ENCODE data around the gene ZBTB32. TPM values are rescaled to one million over a fixed set of nuclear protein-coding genes. Genes with fewer than 3 reads are reported as not detected.
"Not testable (repeated sequence)": the region's sequence is repeated elsewhere in the genome, so short reads cannot be mapped to it uniquely, and the experiment has no call there.

Gene ZBTB32
- total RNA-seq, 2 donors from 2014 or later, result not detected

GRCh38 chr19:35675589-35676140, 28.7 kb upstream of the ZBTB32 start:
- no peak for ATAC-seq (ENCODE audit: insufficient number of reproducible peaks, low FRiP score, low read depth)
- Histone ChIP-seq H3K36me3 (no peaks in the 10 kb centered on the region), H3K27me3 (replicated peaks; ENCODE audit: insufficient read depth) (peaks cover 3% of the 10 kb centered on the region)

GRCh38 chr19:35689836-35690235, 14.5 kb upstream of the ZBTB32 start:
- DNase-seq (ENCODE audit: low spot score) (no peak), ATAC-seq (ENCODE audit: insufficient number of reproducible peaks, low FRiP score, low read depth) (no peak)
- H3K27me3 ChIP-seq (replicated peaks; ENCODE audit: insufficient read depth), result no peaks in the 10 kb centered on the region
- H3K4me1 ChIP-seq (ENCODE audit: control insufficient read depth in 1 of 2, low read depth in 2 of 2), result no peaks in the 10 kb centered on the region
- no peak overlapping the region for H3K4me3 ChIP-seq
- TF ChIP-seq, protein P1, sequence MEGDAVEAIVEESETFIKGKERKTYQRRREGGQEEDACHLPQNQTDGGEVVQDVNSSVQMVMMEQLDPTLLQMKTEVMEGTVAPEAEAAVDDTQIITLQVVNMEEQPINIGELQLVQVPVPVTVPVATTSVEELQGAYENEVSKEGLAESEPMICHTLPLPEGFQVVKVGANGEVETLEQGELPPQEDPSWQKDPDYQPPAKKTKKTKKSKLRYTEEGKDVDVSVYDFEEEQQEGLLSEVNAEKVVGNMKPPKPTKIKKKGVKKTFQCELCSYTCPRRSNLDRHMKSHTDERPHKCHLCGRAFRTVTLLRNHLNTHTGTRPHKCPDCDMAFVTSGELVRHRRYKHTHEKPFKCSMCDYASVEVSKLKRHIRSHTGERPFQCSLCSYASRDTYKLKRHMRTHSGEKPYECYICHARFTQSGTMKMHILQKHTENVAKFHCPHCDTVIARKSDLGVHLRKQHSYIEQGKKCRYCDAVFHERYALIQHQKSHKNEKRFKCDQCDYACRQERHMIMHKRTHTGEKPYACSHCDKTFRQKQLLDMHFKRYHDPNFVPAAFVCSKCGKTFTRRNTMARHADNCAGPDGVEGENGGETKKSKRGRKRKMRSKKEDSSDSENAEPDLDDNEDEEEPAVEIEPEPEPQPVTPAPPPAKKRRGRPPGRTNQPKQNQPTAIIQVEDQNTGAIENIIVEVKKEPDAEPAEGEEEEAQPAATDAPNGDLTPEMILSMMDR (IDR thresholded peaks at IDR 0.05), result no peak
- H3K36me3 ChIP-seq, result no peaks in the 10 kb centered on the region
- H3K9me3 ChIP-seq, result no peaks in the 10 kb centered on the region
- no peak overlapping the region for H3K27ac ChIP-seq

More at GRCh38 chr19:35675589-35676140, 28.7 kb upstream of the ZBTB32 start:
- H3K4me3 ChIP-seq, result no peak overlapping the region
- TF ChIP-seq, protein P1 (IDR thresholded peaks at IDR 0.05), result no peak
- H3K4me1 ChIP-seq (ENCODE audit: control insufficient read depth in 1 of 2, low read depth in 2 of 2), result peaks cover 0 to 4% of the 10 kb centered on the region in 2 donors
- H3K9me3 ChIP-seq, result no peaks in the 10 kb centered on the region
- no peak for DNase-seq (ENCODE audit: low spot score)
- H3K27ac ChIP-seq, result no peak overlapping the region

GRCh38 chr19:35691106-35691505, 13.3 kb upstream of the ZBTB32 start:
- H3K27me3 ChIP-seq (replicated peaks; ENCODE audit: insufficient read depth); DNase-seq (ENCODE audit: low spot score); H3K36me3 ChIP-seq; H3K4me1 ChIP-seq (ENCODE audit: control insufficient read depth in 1 of 2, low read depth in 2 of 2); H3K27ac ChIP-seq; H3K4me3 ChIP-seq; H3K9me3 ChIP-seq; ATAC-seq (ENCODE audit: insufficient number of reproducible peaks, low FRiP score, low read depth): not testable (repeated sequence)

- Histone ChIP-seq H3K4me3 (no peak overlapping the region), H3K4me1 (ENCODE audit: control insufficient read depth in 1 of 2, low read depth in 2 of 2) (no peaks in the 10 kb centered on the region), H3K27me3 (replicated peaks; ENCODE audit: insufficient read depth) (no peaks in the 10 kb centered on the region), H3K9me3 (no peaks in the 10 kb centered on the region), H3K27ac (no peak overlapping the region), H3K36me3 (no peaks in the 10 kb centered on the region)
- TF ChIP-seq, protein P1 (IDR thresholded peaks at IDR 0.05), result no peak
- ATAC-seq (ENCODE audit: insufficient number of reproducible peaks, low FRiP score, low read depth), result no peak
- DNase-seq (ENCODE audit: low spot score), result no peak
Measured at GRCh38 chr19:35692010-35692409, 12.3 kb upstream of the ZBTB32 start.

GRCh38 chr19:35693422-35693821, 10.9 kb upstream of the ZBTB32 start:
- DNase-seq (ENCODE audit: low spot score) (no peak), ATAC-seq (ENCODE audit: insufficient number of reproducible peaks, low FRiP score, low read depth) (no peak)
- TF ChIP-seq, protein P1 (IDR thresholded peaks at IDR 0.05), result no peak
- Histone ChIP-seq H3K27ac (no peak overlapping the region), H3K9me3 (no peaks in the 10 kb centered on the region), H3K4me1 (ENCODE audit: control insufficient read depth in 1 of 2, low read depth in 2 of 2) (no peaks in the 10 kb centered on the region), H3K36me3 (no peaks in the 10 kb centered on the region), H3K27me3 (replicated peaks; ENCODE audit: insufficient read depth) (no peaks in the 10 kb centered on the region), H3K4me3 (no peak overlapping the region)

Measured in thoracic aorta (tissue), 2 donors.